ENCODE measurements around the gene DIPK1A.

DIPK1A gene

GRCh38 chr1:92952714-92953113 lies 8.5 kb downstream of the DIPK1A start:
- no peak for DNase-seq

- no peak for DNase-seq
Measured at GRCh38 chr1:92951141-92951582, 10.1 kb downstream of the DIPK1A start.

GRCh38 chr1:92949937-92950817 lies 11.1 kb downstream of the DIPK1A start:
- no peak for DNase-seq

- DNase-seq = no peak
Measured at GRCh38 chr1:92948071-92948470, 13.2 kb downstream of the DIPK1A start.

- no peak for DNase-seq
Measured at GRCh38 chr1:92945748-92946270, 15.5 kb downstream of the DIPK1A start.

GRCh38 chr1:92944901-92945747 lies 16.1 kb downstream of the DIPK1A start:
- DNase-seq = no peak

- no peak for DNase-seq
Measured at GRCh38 chr1:92943502-92943847, 17.8 kb downstream of the DIPK1A start.

GRCh38 chr1:92940541-92940940 lies 20.7 kb downstream of the DIPK1A start:
- DNase-seq = no peak

- no peak for DNase-seq
Measured at GRCh38 chr1:92937731-92938130, 23.5 kb downstream of the DIPK1A start.

- DNase-seq = peak in 1 of 2 experiments; percentile 5
Measured at GRCh38 chr1:92936865-92937264, 24.4 kb downstream of the DIPK1A start.

GRCh38 chr1:92934395-92935378 lies 26.6 kb downstream of the DIPK1A start:
- DNase-seq = no peak

- no peak for DNase-seq
Measured at GRCh38 chr1:92933459-92933858, 27.8 kb downstream of the DIPK1A start.

GRCh38 chr1:92931691-92932090 lies 29.6 kb downstream of the DIPK1A start:
- no peak for DNase-seq

GRCh38 chr1:92929461-92929860 lies 31.8 kb downstream of the DIPK1A start:
- DNase-seq = no peak

- no peak for DNase-seq
Measured at GRCh38 chr1:92927870-92928269, 33.4 kb downstream of the DIPK1A start.

GRCh38 chr1:92926873-92927272 lies 34.4 kb downstream of the DIPK1A start:
- DNase-seq = no peak

GRCh38 chr1:92924501-92924900 lies 36.8 kb downstream of the DIPK1A start:
- no peak for DNase-seq

GRCh38 chr1:92923664-92924063 lies 37.6 kb downstream of the DIPK1A start:
- peak in 1 of 2 experiments; percentile 8 for DNase-seq

- no peak for DNase-seq
Measured at GRCh38 chr1:92922356-92923035, 38.8 kb downstream of the DIPK1A start.

GRCh38 chr1:92921031-92922023 lies 39.9 kb downstream of the DIPK1A start:
- no peak for DNase-seq
